ENCODE results near the gene KBTBD4. TPM values are rescaled to one million over a fixed set of nuclear protein-coding genes. Genes with fewer than 3 reads are reported as not detected.

The KBTBD4 gene
- total and polyA plus RNA-seq, 8 donors = 13.3 to 21.5 (median 19.5) TPM

DNA sequence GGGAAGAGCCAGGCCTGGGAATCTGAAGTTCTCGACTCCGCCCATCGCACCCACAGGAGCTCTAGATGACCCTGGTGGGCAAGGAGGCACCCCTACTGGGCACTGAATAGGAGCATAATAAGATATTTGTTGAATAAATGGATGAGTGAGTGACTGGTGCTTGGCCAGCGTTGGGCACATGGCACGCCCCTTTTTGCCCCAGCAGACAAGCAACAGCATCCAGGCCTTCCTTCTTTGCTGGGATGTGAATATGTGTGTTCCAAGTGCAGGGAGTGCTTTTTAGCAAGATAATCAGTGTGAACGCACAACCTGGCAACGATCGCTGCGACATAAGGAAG is 25.4 kb downstream of the KBTBD4 start:
- intact Hi-C loops (cut with DNase I) = loop anchor here in 1 of 2 donors (10.0 kb wide), 1 partner anchor 69 kb away; no protein-coding TSS in a partner anchor
- ATAC-seq = peak; percentile 12
- Histone ChIP-seq H3K9me3 (no peaks in the 10 kb centered on the region), H3K4me1 (peaks cover 9 to 44% of the 10 kb centered on the region in 2 donors), H3K27me3 (no peaks in the 10 kb centered on the region), H3K4me3 (peak overlapping the region; percentile 96 to 98), H3K36me3 (no peaks in the 10 kb centered on the region), H3K27ac (peak overlapping the region; percentile 94)
- TF ChIP-seq, protein P1, sequence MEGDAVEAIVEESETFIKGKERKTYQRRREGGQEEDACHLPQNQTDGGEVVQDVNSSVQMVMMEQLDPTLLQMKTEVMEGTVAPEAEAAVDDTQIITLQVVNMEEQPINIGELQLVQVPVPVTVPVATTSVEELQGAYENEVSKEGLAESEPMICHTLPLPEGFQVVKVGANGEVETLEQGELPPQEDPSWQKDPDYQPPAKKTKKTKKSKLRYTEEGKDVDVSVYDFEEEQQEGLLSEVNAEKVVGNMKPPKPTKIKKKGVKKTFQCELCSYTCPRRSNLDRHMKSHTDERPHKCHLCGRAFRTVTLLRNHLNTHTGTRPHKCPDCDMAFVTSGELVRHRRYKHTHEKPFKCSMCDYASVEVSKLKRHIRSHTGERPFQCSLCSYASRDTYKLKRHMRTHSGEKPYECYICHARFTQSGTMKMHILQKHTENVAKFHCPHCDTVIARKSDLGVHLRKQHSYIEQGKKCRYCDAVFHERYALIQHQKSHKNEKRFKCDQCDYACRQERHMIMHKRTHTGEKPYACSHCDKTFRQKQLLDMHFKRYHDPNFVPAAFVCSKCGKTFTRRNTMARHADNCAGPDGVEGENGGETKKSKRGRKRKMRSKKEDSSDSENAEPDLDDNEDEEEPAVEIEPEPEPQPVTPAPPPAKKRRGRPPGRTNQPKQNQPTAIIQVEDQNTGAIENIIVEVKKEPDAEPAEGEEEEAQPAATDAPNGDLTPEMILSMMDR (IDR thresholded peaks at IDR 0.05) = peak in 1 of 2 donors; percentile 29
- DNase-seq = no peak

- intact Hi-C loops (cut with DNase I) = loop anchor here in 1 of 2 donors (10.0 kb wide), 1 partner anchor 68 kb away; no protein-coding TSS in a partner anchor
- peak within 1 kb of the TSS; percentile 94 for H3K27ac ChIP-seq
- TF ChIP-seq, protein P1 (IDR thresholded peaks at IDR 0.05) = peak; percentile 95 to 98
- no peaks in the 10 kb centered on the region for H3K9me3 ChIP-seq
- H3K4me3 ChIP-seq = peak within 1 kb of the TSS; percentile 96 to 98
- ATAC-seq (peak; percentile 98), DNase-seq (peak; percentile 87 to 99 (median 94))
- H3K36me3 ChIP-seq = no peaks in the 10 kb centered on the region
- no peaks in the 10 kb centered on the region for H3K27me3 ChIP-seq
- peaks cover 9 to 50% of the 10 kb centered on the region in 2 donors for H3K4me1 ChIP-seq
Measured at GRCh38 chr11:47552566-47553405, 26.0 kb downstream of the KBTBD4 start, which contains the start of gene CELF1. Gene CELF1, minus strand, starts transcription at chr11:47553132. Its CDS starts 53,609 bp downstream, at chr11:47499523.

DNA sequence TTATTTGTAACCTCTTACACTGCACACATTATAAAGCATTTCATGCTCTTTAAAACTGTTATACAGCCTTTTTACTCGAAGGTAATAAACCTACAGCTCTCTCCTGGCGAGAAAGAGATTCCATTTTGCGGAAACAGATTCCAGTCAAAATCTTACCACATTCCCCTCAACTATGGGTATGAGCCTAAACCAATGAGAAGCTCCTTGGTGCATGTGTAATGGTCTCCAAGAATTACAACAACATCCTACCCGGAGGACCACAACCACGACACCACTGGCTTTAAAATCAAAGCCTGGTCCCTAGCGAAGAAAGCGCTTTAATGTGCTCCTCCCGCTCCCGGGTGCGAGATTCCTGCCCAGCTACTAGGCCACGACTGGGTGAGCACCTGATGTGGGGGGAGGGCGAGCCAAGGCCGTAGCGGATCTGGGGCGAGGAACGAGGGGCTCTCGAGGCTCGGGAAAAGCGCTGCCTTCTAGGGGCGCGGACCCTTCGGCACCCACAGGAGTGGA is 26.7 kb downstream of the KBTBD4 start:
- intact Hi-C loops (cut with DNase I) = loop anchor here in 1 of 2 donors (10.0 kb wide), 1 partner anchor 67 kb away; no protein-coding TSS in a partner anchor
- ATAC-seq = peak; percentile 39
- peaks cover 9 to 57% of the 10 kb centered on the region in 2 donors for H3K4me1 ChIP-seq
- no peaks in the 10 kb centered on the region for H3K27me3 ChIP-seq
- peak overlapping the region; percentile 96 to 98 for H3K4me3 ChIP-seq
- peak overlapping the region; percentile 94 for H3K27ac ChIP-seq
- no peaks in the 10 kb centered on the region for H3K9me3 ChIP-seq
- peak in 1 of 4 donors; percentile 56 for DNase-seq
- H3K36me3 ChIP-seq = no peaks in the 10 kb centered on the region
- TF ChIP-seq, protein P1 (IDR thresholded peaks at IDR 0.05) = no peak

DNA sequence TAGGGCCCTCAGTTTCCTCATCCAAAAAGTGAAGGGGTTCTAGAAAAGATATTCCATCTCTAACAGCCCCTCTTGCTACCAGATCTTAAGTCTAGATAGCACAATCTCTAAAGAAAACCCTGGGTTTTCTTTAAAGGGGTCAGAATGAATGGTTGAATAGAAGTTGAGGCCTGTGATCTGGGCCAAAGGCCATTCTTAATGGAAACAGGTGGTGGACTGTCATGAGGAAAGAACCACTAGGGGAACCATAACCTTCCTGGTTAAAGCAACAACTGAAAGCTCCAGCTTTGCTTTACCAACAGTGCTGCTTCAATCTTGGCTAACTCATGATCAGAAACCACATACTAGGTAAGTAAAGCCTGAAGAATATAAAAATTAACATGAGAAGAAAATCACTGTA is 27.7 kb downstream of the KBTBD4 start:
- Histone ChIP-seq H3K9me3 (no peaks in the 10 kb centered on the region), H3K4me1 (peaks cover 9 to 67% of the 10 kb centered on the region in 2 donors), H3K36me3 (no peaks in the 10 kb centered on the region), H3K27ac (peak overlapping the region; percentile 94), H3K4me3 (peak overlapping the region in 1 of 2 donors; percentile 98), H3K27me3 (no peaks in the 10 kb centered on the region)
- TF ChIP-seq, protein P1 (IDR thresholded peaks at IDR 0.05) = no peak
- intact Hi-C loops (cut with DNase I) = loop anchor here in 1 of 2 donors (10.0 kb wide), 1 partner anchor 66 kb away; no protein-coding TSS in a partner anchor
- no peak for DNase-seq
- ATAC-seq = no peak
